ENCODE results near the gene CHRNE. TPM values are rescaled to one million over a fixed set of nuclear protein-coding genes. Genes with fewer than 3 reads are reported as not detected.
A peak's percentile ranks its signal among the peaks of the same experiment; 100 is the strongest.

The CHRNE gene
- total and polyA plus RNA-seq, 2 of the 13 experiments (the other 11 are each of a cell fraction or from before 2014, with no cell fraction given) = 0.53 to 0.59 TPM

DNA sequence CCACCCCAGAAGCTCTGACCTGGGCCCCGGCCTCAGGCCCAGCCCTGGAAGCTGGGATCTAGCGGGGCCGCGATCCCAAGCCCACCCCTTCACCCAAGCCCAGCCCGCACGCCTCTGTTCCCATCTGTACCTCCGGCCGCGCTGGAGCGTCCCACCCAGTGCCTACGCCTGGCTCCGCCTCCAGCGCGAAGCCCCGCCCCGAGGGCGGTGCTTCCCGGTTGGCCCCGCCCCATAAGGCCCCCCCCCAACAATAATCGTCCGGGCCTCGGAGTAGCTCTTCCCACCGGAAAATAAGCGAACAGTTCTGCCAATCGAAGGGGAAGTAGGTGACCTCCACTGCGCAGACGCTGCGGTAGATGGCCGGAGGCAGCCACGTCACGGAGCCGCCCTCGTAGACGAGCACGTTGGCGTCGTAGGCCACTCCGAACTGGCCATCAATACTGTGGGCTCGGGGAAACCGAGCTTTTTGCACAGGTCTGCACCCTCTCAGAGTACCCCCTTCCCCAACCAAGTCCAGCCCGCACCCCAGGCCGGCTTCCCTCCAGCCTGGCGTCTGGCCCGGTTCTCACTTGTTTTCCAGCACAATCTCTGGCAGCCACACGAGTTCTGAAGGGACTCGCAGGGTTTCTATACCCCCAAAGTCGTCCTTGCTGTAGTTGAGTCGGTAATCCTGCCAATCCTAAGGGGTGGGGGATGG is 1.1 kb downstream of the CHRNE start:
- FAIRE-seq = no peak
- ATAC-seq = no peak
- in situ Hi-C loops (cut with HindIII; ENCODE audit: extremely low pct_ligation_motif_present, low pct_unique_long_range_greater_than_20kb) = loop anchor here (10.0 kb wide), 1 partner anchor 153 kb away; no protein-coding TSS in a partner anchor
- Histone ChIP-seq H3K27me3 (ENCODE audit: control insufficient read depth in 1 of 2, insufficient read depth in 2 of 2, low read length in 2 of 2) (no peaks in the 10 kb centered on the region), H3K27ac (ENCODE audit: extremely low read length, insufficient read depth, low read length) (no peak overlapping the region), H3K9me3 (ENCODE audit: low read length) (no peaks in the 10 kb centered on the region), H3K4me2 (ENCODE audit: low read depth, low read length) (no peak overlapping the region), H3K9ac (ENCODE audit: insufficient read depth, low read depth, low read length) (no peak overlapping the region), H4K20me1 (ENCODE audit: insufficient read depth, low read length) (no peaks in the 10 kb centered on the region), H3K4me3 (replicated peaks in 1 of 3; ENCODE audit: insufficient read depth in 1 of 3, low read depth in 2 of 3, low read length in 3 of 3) (no peak overlapping the region), H3K4me1 (ENCODE audit: insufficient read depth, low read length) (peaks cover 28% of the 10 kb centered on the region), H2AFZ (ENCODE audit: low read length) (no peak overlapping the region), H3K79me2 (ENCODE audit: insufficient read depth, low read length) (no peaks in the 10 kb centered on the region), H3K36me3 (replicated peaks in 1 of 2; ENCODE audit: control insufficient read depth in 1 of 2, insufficient read depth in 2 of 2, low read length in 2 of 2) (peaks cover 2 to 6% of the 10 kb centered on the region in 2 experiments; a peak in 1 of 5 replicates)
- intact Hi-C loops (cut with micrococcal nuclease; ENCODE audit: unreplicated experiment) = loop anchor here (10.0 kb wide), 1 partner anchor 163 kb away; no protein-coding TSS in a partner anchor
- no peak for DNase-seq (ENCODE audit: low spot score)
- TF ChIP-seq, protein P1, sequence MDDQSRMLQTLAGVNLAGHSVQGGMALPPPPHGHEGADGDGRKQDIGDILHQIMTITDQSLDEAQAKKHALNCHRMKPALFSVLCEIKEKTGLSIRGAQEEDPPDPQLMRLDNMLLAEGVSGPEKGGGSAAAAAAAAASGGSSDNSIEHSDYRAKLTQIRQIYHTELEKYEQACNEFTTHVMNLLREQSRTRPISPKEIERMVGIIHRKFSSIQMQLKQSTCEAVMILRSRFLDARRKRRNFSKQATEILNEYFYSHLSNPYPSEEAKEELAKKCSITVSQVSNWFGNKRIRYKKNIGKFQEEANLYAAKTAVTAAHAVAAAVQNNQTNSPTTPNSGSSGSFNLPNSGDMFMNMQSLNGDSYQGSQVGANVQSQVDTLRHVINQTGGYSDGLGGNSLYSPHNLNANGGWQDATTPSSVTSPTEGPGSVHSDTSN (CRISPR knock-in tag; IDR thresholded peaks at IDR 0.05; ENCODE audit: borderline replicate concordance) = no peak
- TF ChIP-seq AGO2 (optimal IDR thresholded peaks at IDR 0.05; ENCODE audit: low read depth, low read length) = peak; percentile 55
- ChIA-PET POLR2A (no interaction called here), CTCF (ENCODE audit: low intra/inter-chr PET ratio, low total read pairs) (no interaction called here)
- 82% methylated on average over 44 of the region's 48 CpGs for WGBS (ENCODE audit: low lambda C conversion rate)
- no TSS peak for BruUV-seq (replicated peaks)

DNA sequence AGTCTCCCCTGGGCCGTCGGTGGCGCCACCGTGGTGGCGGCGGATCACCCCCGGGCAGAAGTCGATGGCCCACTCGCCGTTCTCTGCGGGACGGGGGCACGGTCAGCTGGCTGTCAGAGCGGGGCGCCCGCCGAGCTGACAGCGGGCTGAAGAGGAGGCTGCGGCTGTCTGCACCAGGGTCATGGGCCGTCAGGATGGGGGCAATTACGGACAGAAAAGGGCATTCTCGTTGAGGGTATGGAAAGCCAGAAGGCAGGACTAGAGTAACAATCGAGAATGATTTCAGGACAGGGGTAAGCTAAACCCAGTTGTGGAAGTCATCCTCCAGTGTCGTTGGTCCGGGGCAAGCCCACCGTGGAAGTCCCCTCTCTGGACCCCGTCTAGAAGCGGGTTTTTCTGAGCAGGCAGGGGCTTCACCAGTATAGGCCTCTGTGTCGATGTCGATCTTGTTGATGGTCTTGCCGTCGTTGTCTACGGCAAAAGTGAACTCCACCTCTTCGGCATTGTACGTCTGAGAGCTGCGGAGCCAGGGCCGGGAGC is 1.7 kb downstream of the CHRNE start:
- intact Hi-C loops (cut with micrococcal nuclease; ENCODE audit: unreplicated experiment) = loop anchor here (10.0 kb wide), 1 partner anchor 164 kb away; no protein-coding TSS in a partner anchor
- CTCF ChIA-PET (ENCODE audit: low intra/inter-chr PET ratio, low total read pairs) = no interaction called here

More for the DNA sequence above, 1.7 kb downstream of the CHRNE start:
- H3K9ac ChIP-seq (ENCODE audit: insufficient read depth, low read depth, low read length) = no peak overlapping the region
- no peak overlapping the region for H3K27ac ChIP-seq (ENCODE audit: extremely low read length, insufficient read depth, low read length)
- H2AFZ ChIP-seq (ENCODE audit: low read length) = no peak overlapping the region
- no peak for FAIRE-seq
- no peaks in the 10 kb centered on the region for H3K9me3 ChIP-seq (ENCODE audit: low read length)
- WGBS (ENCODE audit: low lambda C conversion rate) = 96% methylated on average over 31 of the region's 37 CpGs
- no peak for ATAC-seq
- no peak overlapping the region for H3K4me2 ChIP-seq (ENCODE audit: low read depth, low read length)
- in situ Hi-C loops (cut with HindIII; ENCODE audit: extremely low pct_ligation_motif_present, low pct_unique_long_range_greater_than_20kb) = loop anchor here (10.0 kb wide), 1 partner anchor 154 kb away; no protein-coding TSS in a partner anchor
- BruUV-seq (replicated peaks) = no TSS peak
- TF ChIP-seq TBP (CRISPR knock-in tag; IDR thresholded peaks at IDR 0.05) (no peak), ZNF564 (CRISPR knock-in tag; IDR thresholded peaks at IDR 0.05) (no peak), RFXANK (CRISPR knock-in tag; IDR thresholded peaks at IDR 0.05) (no peak)
- H3K4me1 ChIP-seq (ENCODE audit: insufficient read depth, low read length) = peaks cover 28% of the 10 kb centered on the region
- DNase-seq (ENCODE audit: low spot score) = no peak
- no peaks in the 10 kb centered on the region for H3K79me2 ChIP-seq (ENCODE audit: insufficient read depth, low read length)
- H4K20me1 ChIP-seq (ENCODE audit: insufficient read depth, low read length) = no peaks in the 10 kb centered on the region
- peaks cover 7 to 12% of the 10 kb centered on the region in 2 experiments; a peak in 4 of 5 replicates for H3K36me3 ChIP-seq (replicated peaks in 1 of 2; ENCODE audit: control insufficient read depth in 1 of 2, insufficient read depth in 2 of 2, low read length in 2 of 2)
- H3K27me3 ChIP-seq (ENCODE audit: control insufficient read depth in 1 of 2, insufficient read depth in 2 of 2, low read length in 2 of 2) = no peaks in the 10 kb centered on the region
- H3K4me3 ChIP-seq (replicated peaks in 1 of 3; ENCODE audit: insufficient read depth in 1 of 3, low read depth in 2 of 3, low read length in 3 of 3) = no peak overlapping the region
- POLR2A ChIA-PET = no interaction called here
